NCI-H1092 (cell line): ENCODE measurements around the gene PDIA2.
"Not testable (repeated sequence)": the region's sequence is repeated elsewhere in the genome, so short reads cannot be mapped to it uniquely, and the experiment has no call there.

Experiments used
- DNase-seq: peaks from one replicate; lab custom pipeline; 2025; lab: John Stamatoyannopoulos, UW

Gene PDIA2

GRCh38 chr16:333406-334094, 50.6 kb downstream of the PDIA2 start:
- DNase-seq = no peak

GRCh38 chr16:334164-334832, 51.3 kb downstream of the PDIA2 start:
- not testable (repeated sequence) for DNase-seq

GRCh38 chr16:334861-335632, 52.1 kb downstream of the PDIA2 start:
- not testable (repeated sequence) for DNase-seq

- no peak for DNase-seq
Measured at GRCh38 chr16:336269-336668, 53.3 kb downstream of the PDIA2 start.
